OCI-LY7 (cell line): Measurements from ENCODE around the gene CSNK2A1. TPM values are rescaled to one million over a fixed set of nuclear protein-coding genes. Genes with fewer than 3 reads are reported as not detected.

ENCODE experiments used
- BruUV-seq: library from RNA; stranded (reverse); fragments of 400-500 nt; replicated peaks from 2 replicates; lab custom pipeline; 2021; lab: Mats Ljungman, UMichigan
- CTCF ChIA-PET: fragments of 300-600 bp; sonication (Branson Sonifier 250); formaldehyde crosslinking; loops from one replicate; lab custom pipeline; 2022; ENCODE audit warnings: antibody characterized with exemption; ENCODE audit not compliant: unreplicated experiment; lab: Charles Lee
- POLR2A ChIA-PET: fragments of 300-600 bp; sonication (Branson Sonifier 250); formaldehyde crosslinking; loops from one replicate; lab custom pipeline; 2022; ENCODE audit warnings: antibody characterized with exemption; lab: Charles Lee
- DNase-seq: peaks from one replicate; pipeline ENCODE4 v3.0.0-alpha.2; 2015; ENCODE audit warnings: low spot score
- H2AFZ ChIP-seq: fragments of 200-600 bp; sonication (generic), shearing (Covaris generic); 2 replicates; pipeline ENCODE4 v1.6.1; 2014; ENCODE audit warnings: mild to moderate bottlenecking, antibody characterized with exemption, low read length, moderate library complexity
- H3K27ac ChIP-seq: fragments of 200-600 bp; sonication (generic); 2 replicates; pipeline ENCODE4 v1.5.1; 2014; ENCODE audit warnings: mixed run types, low read depth, mild to moderate bottlenecking, moderate library complexity, low read length, inconsistent platforms; ENCODE audit not compliant: poor library complexity, severe bottlenecking
- H3K36me3 ChIP-seq: fragments of 200-600 bp; sonication (generic); 2 replicates; pipeline ENCODE4 v1.6.1; 2014; ENCODE audit warnings: mild to moderate bottlenecking, antibody characterized with exemption, low read length, moderate library complexity, mixed read lengths; ENCODE audit not compliant: insufficient read depth
- H3K4me1 ChIP-seq: fragments of 200-600 bp; sonication (generic); 2 replicates; pipeline ENCODE4 v1.5.1; 2014; ENCODE audit warnings: mild to moderate bottlenecking, low read length; ENCODE audit not compliant: insufficient read depth, poor library complexity, severe bottlenecking
- H3K4me2 ChIP-seq: fragments of 200-600 bp; sonication (generic); 2 replicates; pipeline ENCODE4 v1.6.1; 2014; ENCODE audit warnings: mild to moderate bottlenecking, low read length
- H3K4me3 ChIP-seq: fragments of 200-600 bp; sonication (generic); 2 replicates; pipeline ENCODE4 v1.5.1; 2014; ENCODE audit warnings: mild to moderate bottlenecking, low read depth, low read length; ENCODE audit not compliant: poor library complexity, severe bottlenecking
- H3K79me2 ChIP-seq: fragments of 200-600 bp; sonication (generic); 2 replicates; pipeline ENCODE4 v1.6.1; 2016; ENCODE audit warnings: low read depth, mild to moderate bottlenecking, low read length, moderate library complexity, mixed read lengths; ENCODE audit not compliant: insufficient read depth
- H3K9me2 ChIP-seq: fragments of 200-600 bp; sonication (generic); 2 replicates; pipeline ENCODE4 v1.6.1; 2016; ENCODE audit warnings: mild to moderate bottlenecking, low read length, mixed read lengths; ENCODE audit not compliant: insufficient read depth
- H3K9me3 ChIP-seq: fragments of 200-600 bp; sonication (generic); 2 replicates; pipeline ENCODE4 v1.6.1; 2014; ENCODE audit warnings: mild to moderate bottlenecking, mixed run types, low read length, mixed read lengths
- H4K20me1 ChIP-seq: fragments of 200-600 bp; sonication (generic); 2 replicates; pipeline ENCODE4 v1.6.1; 2014; ENCODE audit warnings: mild to moderate bottlenecking, antibody characterized with exemption, low read length, moderate library complexity, mixed read lengths; ENCODE audit not compliant: insufficient read depth
- CTCF ChIP-seq: fragments of 200-600 bp; sonication (generic); conservative IDR thresholded peaks from 2 replicates; pipeline ENCODE4 v1.5.1; 2014; ENCODE audit warnings: mild to moderate bottlenecking, antibody characterized with exemption, low read length, moderate library complexity, mixed read lengths
- EZH2phosphoT487 ChIP-seq: fragments of 200-600 bp; sonication (generic); IDR thresholded peaks from 2 replicates; pipeline ENCODE4 v1.6.1; 2018; ENCODE audit warnings: low read depth, borderline replicate concordance, mild to moderate bottlenecking, mixed run types, antibody characterized with exemption, low read length, moderate library complexity, mixed read lengths
- intact Hi-C: fragments of 100-400 bp; cut with micrococcal nuclease; formaldehyde crosslinking; loops from one replicate; pipeline ENCODE4 v1.10.0; 2022; ENCODE audit not compliant: unreplicated experiment
- total RNA-seq, 2 experiments: library from RNA; depleted of rRNA in 1 of 2; stranded (reverse); fragments of >200 nt in 1 of 2; shearing (Covaris generic) in 1 of 2; gene quantifications; 2 replicates each; pipeline ENCODE4 v1.2.3, GENCODE V29; 2014 to 2022

CSNK2A1 gene
- total RNA-seq, 2 experiments from 2014 or later, result 90.8 to 164 TPM

- intact Hi-C loops, result loop anchor here (10.0 kb wide), 1 partner anchor 565 kb away; the partner anchor contains the start of gene PSMF1
- Histone ChIP-seq H3K9me3 (no peaks in the 10 kb centered on the region), H3K79me2 (no peaks in the 10 kb centered on the region), H3K4me3 (no peak overlapping the region), H3K4me2 (no peak overlapping the region), H4K20me1 (no peaks in the 10 kb centered on the region), H3K36me3 (no peaks in the 10 kb centered on the region), H2AFZ (no peak overlapping the region), H3K27ac (no peak overlapping the region), H3K4me1 (no peaks in the 10 kb centered on the region), H3K9me2 (no peaks in the 10 kb centered on the region)
- ChIA-PET CTCF (no interaction called here), POLR2A (interaction anchor here (0.6 kb wide), 1 partner anchor 42 kb away, joined by 3 read pairs; no protein-coding TSS in a partner anchor)
- DNase-seq, result no peak
- TF ChIP-seq CTCF (peak; percentile 33; the same call in 1 of the 2 replicates), EZH2phosphoT487 (no peak)
- no TSS peak for BruUV-seq
Measured at GRCh38 chr20:549722-550496, 6.3 kb upstream of the CSNK2A1 start.

GRCh38 chr20:548906-549305, 5.3 kb upstream of the CSNK2A1 start:
- no peak for TF ChIP-seq EZH2phosphoT487
- TF ChIP-seq CTCF, result no peak
- no peaks in the 10 kb centered on the region for H4K20me1 ChIP-seq
- H3K4me1 ChIP-seq, result peaks cover 8% of the 10 kb centered on the region
- H3K36me3 ChIP-seq, result no peaks in the 10 kb centered on the region
- H3K79me2 ChIP-seq, result no peaks in the 10 kb centered on the region
- no peak overlapping the region for H3K4me3 ChIP-seq
- no peaks in the 10 kb centered on the region for H3K9me3 ChIP-seq
- no peak for DNase-seq
- H2AFZ ChIP-seq, result no peak overlapping the region
- ChIA-PET CTCF (no interaction called here), POLR2A (no interaction called here)
- no TSS peak for BruUV-seq
- no peak overlapping the region for H3K27ac ChIP-seq
- no peaks in the 10 kb centered on the region for H3K9me2 ChIP-seq
- no peak overlapping the region for H3K4me2 ChIP-seq
- intact Hi-C loops, result loop anchor here (10.0 kb wide), 1 partner anchor 566 kb away; the partner anchor contains the start of gene PSMF1

- intact Hi-C loops, result loop anchor here (10.0 kb wide), 1 partner anchor 567 kb away; the partner anchor contains the start of gene PSMF1
- BruUV-seq, result no TSS peak
- Histone ChIP-seq H3K9me2 (no peaks in the 10 kb centered on the region), H3K4me2 (no peak overlapping the region), H3K4me3 (no peak overlapping the region), H3K79me2 (peaks cover 11% of the 10 kb centered on the region), H3K4me1 (peaks cover 8% of the 10 kb centered on the region), H3K36me3 (no peaks in the 10 kb centered on the region), H3K9me3 (no peaks in the 10 kb centered on the region), H3K27ac (no peak overlapping the region), H4K20me1 (no peaks in the 10 kb centered on the region), H2AFZ (no peak overlapping the region)
- ChIA-PET POLR2A (no interaction called here), CTCF (no interaction called here)
- TF ChIP-seq CTCF, result no peak
- no peak for DNase-seq
Measured at GRCh38 chr20:547394-547793, 3.8 kb upstream of the CSNK2A1 start.
